Osteocyte (in vitro differentiated cells): Measurements from ENCODE around the gene DNAL1. TPM values are rescaled to one million over a fixed set of nuclear protein-coding genes. Genes with fewer than 3 reads are reported as not detected.

ENCODE experiments used
- DNase-seq: peaks from one replicate; pipeline ENCODE4 v3.0.0; 2021; ENCODE audit warnings: mixed read lengths; ENCODE audit not compliant: unreplicated experiment; ENCODE audit errors: extremely low spot score
- H3K27ac Mint-ChIP-seq: one replicate; pipeline ENCODE4 v1.8.0; 2021; ENCODE audit warnings: mild to moderate bottlenecking, mixed read lengths; ENCODE audit not compliant: unreplicated experiment
- H3K27me3 Mint-ChIP-seq: one replicate; pipeline ENCODE4 v1.8.0; 2021; ENCODE audit warnings: mixed read lengths; ENCODE audit not compliant: unreplicated experiment
- H3K36me3 Mint-ChIP-seq: one replicate; pipeline ENCODE4 v1.8.0; 2021; ENCODE audit warnings: mixed read lengths; ENCODE audit not compliant: unreplicated experiment
- H3K4me1 Mint-ChIP-seq: one replicate; pipeline ENCODE4 v1.8.0; 2021; ENCODE audit warnings: mixed read lengths; ENCODE audit not compliant: unreplicated experiment
- H3K4me3 Mint-ChIP-seq: one replicate; pipeline ENCODE4 v1.8.0; 2021; ENCODE audit warnings: mild to moderate bottlenecking, moderate library complexity, mixed read lengths; ENCODE audit not compliant: unreplicated experiment
- H3K9me3 Mint-ChIP-seq: one replicate; pipeline ENCODE4 v1.8.0; 2021; ENCODE audit warnings: mixed read lengths; ENCODE audit not compliant: unreplicated experiment
- CTCF ChIP-seq: fragments of 200-600 bp; sonication (generic); IDR thresholded peaks from 2 replicates; pipeline ENCODE4 v1.5.0; 2021; ENCODE audit warnings: antibody characterized with exemption, mild to moderate bottlenecking, moderate library complexity
- total RNA-seq: library from RNA; stranded (reverse); gene quantifications from 2 replicates; pipeline ENCODE4 v1.2.1, GENCODE V29; 2021

Gene DNAL1
- total RNA-seq, 1 donor from 2014 or later: 12.5 TPM

GRCh38 chr14:73619524-73619923 is 25.3 kb upstream of the DNAL1 start:
- no peaks in the 10 kb centered on the region for H3K27me3 Mint-ChIP-seq
- no peaks in the 10 kb centered on the region for H3K9me3 Mint-ChIP-seq

GRCh38 chr14:73620268-73620667 is 24.5 kb upstream of the DNAL1 start:
- TF ChIP-seq CTCF: no peak
- Mint-ChIP-seq H3K4me1 (no peaks in the 10 kb centered on the region), H3K27me3 (no peaks in the 10 kb centered on the region), H3K36me3 (no peaks in the 10 kb centered on the region), H3K27ac (no peak overlapping the region), H3K4me3 (no peak overlapping the region), H3K9me3 (no peaks in the 10 kb centered on the region)
- DNase-seq: no peak

More at GRCh38 chr14:73619524-73619923, 25.3 kb upstream of the DNAL1 start:
- Mint-ChIP-seq H3K27ac (no peak overlapping the region), H3K36me3 (no peaks in the 10 kb centered on the region), H3K4me1 (no peaks in the 10 kb centered on the region), H3K4me3 (no peak overlapping the region)
- no peak for TF ChIP-seq CTCF
- DNase-seq: no peak

- H3K9me3 Mint-ChIP-seq: no peaks in the 10 kb centered on the region
- no peaks in the 10 kb centered on the region for H3K36me3 Mint-ChIP-seq
- no peaks in the 10 kb centered on the region for H3K4me1 Mint-ChIP-seq
- H3K4me3 Mint-ChIP-seq: no peak overlapping the region
- no peak overlapping the region for H3K27ac Mint-ChIP-seq
- DNase-seq: no peak
- no peaks in the 10 kb centered on the region for H3K27me3 Mint-ChIP-seq
- no peak for TF ChIP-seq CTCF
These were observed 21.2 kb upstream of the DNAL1 start for GRCh38 chr14:73623504-73624054.

GRCh38 chr14:73625706-73626105 is 19.1 kb upstream of the DNAL1 start:
- Mint-ChIP-seq H3K4me1 (no peaks in the 10 kb centered on the region), H3K4me3 (no peak overlapping the region), H3K27me3 (peaks cover 3% of the 10 kb centered on the region), H3K36me3 (no peaks in the 10 kb centered on the region), H3K27ac (no peak overlapping the region), H3K9me3 (no peaks in the 10 kb centered on the region)
- TF ChIP-seq CTCF: no peak
- no peak for DNase-seq

- Mint-ChIP-seq H3K27me3 (peaks cover 3% of the 10 kb centered on the region), H3K4me3 (no peak overlapping the region)
These were observed 17.6 kb upstream of the DNAL1 start for GRCh38 chr14:73627151-73627558.

More at GRCh38 chr14:73627151-73627558, 17.6 kb upstream of the DNAL1 start:
- TF ChIP-seq CTCF: no peak
- H3K9me3 Mint-ChIP-seq: no peaks in the 10 kb centered on the region
- DNase-seq: no peak
- H3K27ac Mint-ChIP-seq: no peak overlapping the region
- H3K4me1 Mint-ChIP-seq: no peaks in the 10 kb centered on the region
- H3K36me3 Mint-ChIP-seq: no peaks in the 10 kb centered on the region
